ENCODE measurements around the gene RPH3AL.
"Not testable (repeated sequence)": the region's sequence is repeated elsewhere in the genome, so short reads cannot be mapped to it uniquely, and the experiment has no call there.

The RPH3AL gene

GRCh38 chr17:234163-234993 is 118.2 kb downstream of the RPH3AL start:
- DNase-seq = not testable (repeated sequence)

GRCh38 chr17:233473-233941 is 119.1 kb downstream of the RPH3AL start:
- no peak for DNase-seq

- no peak for DNase-seq
Measured at GRCh38 chr17:231966-232807, 120.4 kb downstream of the RPH3AL start.

- no peak for DNase-seq
Measured at GRCh38 chr17:231191-231965, 121.2 kb downstream of the RPH3AL start.

- no peak for DNase-seq
Measured at GRCh38 chr17:230395-230770, 122.2 kb downstream of the RPH3AL start.

GRCh38 chr17:229709-230394 is 122.8 kb downstream of the RPH3AL start:
- no peak for DNase-seq

- DNase-seq = no peak
Measured at GRCh38 chr17:228951-229708, 123.5 kb downstream of the RPH3AL start.

- DNase-seq = no peak
Measured at GRCh38 chr17:227946-228615, 124.5 kb downstream of the RPH3AL start.

GRCh38 chr17:227078-227945 is 125.3 kb downstream of the RPH3AL start:
- DNase-seq = no peak

- DNase-seq = no peak
Measured at GRCh38 chr17:226108-227077, 126.2 kb downstream of the RPH3AL start.

GRCh38 chr17:225551-225950 is 127.1 kb downstream of the RPH3AL start:
- DNase-seq = no peak

GRCh38 chr17:224576-224975 is 128.0 kb downstream of the RPH3AL start:
- not testable (repeated sequence) for DNase-seq

- no peak for DNase-seq
Measured at GRCh38 chr17:223723-224471, 128.7 kb downstream of the RPH3AL start.

- DNase-seq = no peak
Measured at GRCh38 chr17:222172-222571, 130.4 kb downstream of the RPH3AL start.

- no peak for DNase-seq
Measured at GRCh38 chr17:219696-220095, 132.9 kb downstream of the RPH3AL start.

- DNase-seq = no peak
Measured at GRCh38 chr17:218432-219110, 134.0 kb downstream of the RPH3AL start.

GRCh38 chr17:216625-217024 is 136.0 kb downstream of the RPH3AL start:
- no peak for DNase-seq
